DOHH2 (cell line): ENCODE data around the gene TGFBR2.

Experiments used
- CTCF ChIP-seq: fragments of 200-600 bp; sonication (generic); IDR thresholded peaks from one replicate; pipeline ENCODE4 v1.5.1; 2014; ENCODE audit warnings: antibody characterized with exemption, mild to moderate bottlenecking, low read depth, low read length; ENCODE audit not compliant: poor library complexity, severe bottlenecking
- EZH2phosphoT487 ChIP-seq: fragments of 200-600 bp; sonication (generic); IDR thresholded peaks from 2 replicates; pipeline ENCODE4 v1.6.1; 2017; ENCODE audit warnings: borderline replicate concordance, mild to moderate bottlenecking, antibody characterized with exemption, low read length, moderate library complexity, mixed read lengths

DNA sequence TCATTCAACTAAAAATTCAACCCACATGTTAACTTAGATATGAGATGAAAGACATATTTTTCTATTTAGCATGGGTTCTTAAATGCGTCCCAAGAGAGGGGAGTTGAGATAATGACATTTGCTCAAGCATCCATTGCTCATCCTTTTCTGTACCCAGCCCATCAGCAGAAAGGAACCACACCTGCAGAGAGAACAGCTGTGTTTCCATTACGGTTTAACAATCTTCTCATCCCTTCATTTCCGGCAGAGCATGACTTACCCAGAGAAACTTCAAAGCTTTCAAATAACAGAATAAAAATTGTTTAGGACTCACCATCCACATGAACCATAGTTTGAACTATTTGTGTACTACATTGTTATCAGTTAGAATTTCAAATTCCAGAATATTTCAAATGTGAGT is 113.1 kb downstream of the TGFBR2 start:
- TF ChIP-seq CTCF (no peak), EZH2phosphoT487 (no peak)
